H1 (cell line): Measurements from ENCODE around the gene SNTG2. TPM values are rescaled to one million over a fixed set of nuclear protein-coding genes. Genes with fewer than 3 reads are reported as not detected.

Experiments
- GABPA ChIP-seq: IDR thresholded peaks from 2 replicates; pipeline ENCODE4 v1.6.1; 2011; ENCODE audit warnings: mild to moderate bottlenecking, low read length, moderate library complexity, borderline replicate concordance; ENCODE audit not compliant: insufficient read depth
- polyA plus RNA-seq, 7 experiments: library from polyadenylated mRNA; depleted of rRNA in 3 of 7; stranded (reverse) in 5 of 7; unstranded in 2 of 7; fragments of >200 nt in 5 of 7; fragments of 200-250 nt in 2 of 7; gene quantifications; 1 replicate in 5 of 7; 2 replicates in 1 of 7; 4 replicates in 1 of 7; pipeline versions ENCODE4 v1.2.1 to v1.2.3, GENCODE V29; 2011 to 2013; ENCODE audit warnings: missing spikeins in 2 of 7, mixed read lengths in 2 of 7
- total RNA-seq: library from RNA; stranded (reverse); fragmentation: NEBNext Ultra II Directional; extraction: Animal tissue kit (Norgen Biotek cat#: 25700); gene quantifications from 2 replicates; pipeline ENCODE4 v1.2.1, GENCODE V29; 2021

Gene SNTG2
- total and polyA plus RNA-seq, 2 of the 8 experiments (the other 6 are each of a cell fraction or from before 2014, with no cell fraction given): 6.6 to 18.1 TPM

DNA sequence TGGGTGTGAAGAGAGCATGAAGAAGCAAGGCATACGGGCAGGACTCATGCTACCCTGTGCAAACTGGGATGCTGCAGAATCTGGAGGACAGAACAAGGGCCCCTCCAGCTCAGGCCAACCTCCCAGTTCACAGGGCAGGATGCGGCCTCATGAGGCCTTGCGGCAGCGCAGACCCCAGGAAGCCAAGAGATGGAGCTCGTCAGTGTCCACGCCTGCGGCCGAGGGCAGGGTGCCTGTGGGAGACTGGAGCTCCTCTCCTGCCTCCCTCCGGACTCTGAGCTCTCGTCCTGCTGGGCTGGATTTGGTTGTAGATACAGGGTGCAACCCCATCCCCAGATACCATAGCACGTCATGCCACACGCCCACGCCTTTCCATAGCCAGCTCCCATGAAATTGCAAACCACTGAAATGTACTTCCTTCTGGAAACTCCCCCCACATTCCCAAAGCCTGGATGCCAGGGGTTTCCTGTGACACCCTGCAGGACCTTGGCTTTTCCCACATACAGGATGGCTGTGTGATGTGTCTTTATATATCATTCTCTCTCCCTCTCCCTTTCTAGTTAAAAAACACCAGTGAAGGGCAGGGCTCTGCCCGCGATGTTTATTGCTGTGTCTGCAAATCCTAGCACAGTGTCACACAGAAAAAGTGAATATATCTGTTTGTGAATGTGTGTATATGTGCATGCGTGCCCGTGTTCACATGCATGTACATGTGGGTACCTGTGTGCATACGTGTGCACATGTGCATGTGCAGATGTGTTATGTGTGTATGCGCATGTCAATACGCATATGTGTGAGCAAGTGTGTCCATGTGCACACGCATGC is 12.3 kb upstream of the SNTG2 start (continued):
- no peak for TF ChIP-seq GABPA
